Hepatocyte (in vitro differentiated cells): Measurements from ENCODE around the gene RBFOX2.

Experiments
- EZH2 ChIP-seq: fragments of 200-600 bp; sonication (generic); IDR thresholded peaks from 2 replicates; pipeline ENCODE4 v1.6.1; 2016; ENCODE audit warnings: antibody characterized with exemption, mild to moderate bottlenecking, borderline replicate concordance
- TF ChIP-seq, protein P1 (sequence below): fragments of 200-600 bp; sonication (generic); IDR thresholded peaks from 2 replicates; pipeline ENCODE4 v1.5.1; 2016; ENCODE audit warnings: antibody characterized with exemption, mild to moderate bottlenecking; ENCODE audit not compliant: poor library complexity

DNA sequence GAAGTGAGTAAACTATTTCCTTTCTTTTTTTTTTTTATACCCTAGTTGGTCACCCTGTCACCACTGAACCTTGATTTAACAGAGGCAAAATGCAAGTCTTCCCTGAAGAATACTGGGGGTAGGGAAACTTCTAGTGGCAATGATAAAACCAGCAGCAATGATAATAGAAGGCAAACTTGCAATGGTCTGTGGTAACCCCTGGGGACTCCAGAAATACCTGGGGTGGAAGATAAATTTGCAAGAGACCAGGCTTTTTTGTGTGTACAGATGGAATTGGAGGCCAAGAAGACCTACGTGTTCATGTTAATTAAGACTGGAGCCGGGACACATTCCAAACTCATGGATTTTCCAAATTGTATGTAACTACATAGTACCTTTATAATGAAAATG, 299.3 kb downstream of the RBFOX2 start:
- TF ChIP-seq, protein P1, sequence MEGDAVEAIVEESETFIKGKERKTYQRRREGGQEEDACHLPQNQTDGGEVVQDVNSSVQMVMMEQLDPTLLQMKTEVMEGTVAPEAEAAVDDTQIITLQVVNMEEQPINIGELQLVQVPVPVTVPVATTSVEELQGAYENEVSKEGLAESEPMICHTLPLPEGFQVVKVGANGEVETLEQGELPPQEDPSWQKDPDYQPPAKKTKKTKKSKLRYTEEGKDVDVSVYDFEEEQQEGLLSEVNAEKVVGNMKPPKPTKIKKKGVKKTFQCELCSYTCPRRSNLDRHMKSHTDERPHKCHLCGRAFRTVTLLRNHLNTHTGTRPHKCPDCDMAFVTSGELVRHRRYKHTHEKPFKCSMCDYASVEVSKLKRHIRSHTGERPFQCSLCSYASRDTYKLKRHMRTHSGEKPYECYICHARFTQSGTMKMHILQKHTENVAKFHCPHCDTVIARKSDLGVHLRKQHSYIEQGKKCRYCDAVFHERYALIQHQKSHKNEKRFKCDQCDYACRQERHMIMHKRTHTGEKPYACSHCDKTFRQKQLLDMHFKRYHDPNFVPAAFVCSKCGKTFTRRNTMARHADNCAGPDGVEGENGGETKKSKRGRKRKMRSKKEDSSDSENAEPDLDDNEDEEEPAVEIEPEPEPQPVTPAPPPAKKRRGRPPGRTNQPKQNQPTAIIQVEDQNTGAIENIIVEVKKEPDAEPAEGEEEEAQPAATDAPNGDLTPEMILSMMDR: no peak
- TF ChIP-seq EZH2: no peak
